GM08714 (cell line): ENCODE results near the gene CUX1.

ENCODE experiments used
- H3K4me3 ChIP-seq: fragments of 200-500 bp; sonication (Bioruptor generic); 2 replicates; pipeline ENCODE4 v1.5.1; 2014; ENCODE audit warnings: mild to moderate bottlenecking, low read length, inconsistent platforms
- ZNF274 ChIP-seq: IDR thresholded peaks from 2 replicates; pipeline ENCODE4 v1.6.1; 2012; ENCODE audit warnings: mild to moderate bottlenecking, low read depth, low read length

CUX1 gene

DNA sequence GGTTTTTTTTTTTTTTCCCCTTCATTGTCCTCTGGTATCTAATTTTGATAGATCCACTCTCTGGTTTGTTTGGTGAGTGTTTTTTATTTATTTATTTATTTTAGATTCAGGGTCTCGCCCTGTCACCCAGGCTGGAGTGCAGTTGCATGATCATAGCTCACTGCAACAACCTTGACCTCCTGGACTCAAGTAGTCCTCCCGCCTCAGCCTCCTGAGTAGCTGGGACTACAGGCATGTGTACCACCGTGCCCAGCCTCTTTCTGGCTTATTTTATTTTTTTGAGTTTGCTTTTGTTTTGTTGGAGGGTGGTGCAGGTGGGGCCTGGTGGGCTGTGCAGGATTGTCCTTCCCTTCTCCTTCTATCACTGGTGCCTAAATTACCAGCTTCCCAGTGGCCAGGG is 282.0 kb downstream of the CUX1 start:
- H3K4me3 ChIP-seq: no peak overlapping the region
- TF ChIP-seq ZNF274: no peak

DNA sequence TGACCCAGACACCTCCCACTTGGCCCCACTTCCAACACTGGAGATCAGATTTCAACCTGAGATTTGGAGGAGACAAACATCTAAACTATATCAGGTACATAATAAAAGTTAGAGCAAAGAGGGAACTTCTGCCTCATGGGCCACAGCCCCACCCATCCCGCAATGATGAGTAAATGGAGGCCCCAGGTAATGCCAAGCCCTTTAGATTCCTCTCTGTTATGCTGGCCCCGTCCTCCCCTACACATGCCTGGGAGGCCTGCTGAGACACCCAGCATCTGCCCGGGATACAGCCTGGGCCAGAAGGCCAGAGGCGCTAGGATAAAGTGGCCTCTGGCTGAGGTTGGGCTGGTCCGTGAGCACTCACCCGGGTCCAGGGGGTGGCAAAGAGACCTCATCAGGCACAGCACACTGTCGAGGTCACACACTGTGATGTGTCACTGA is 283.7 kb downstream of the CUX1 start:
- no peak for TF ChIP-seq ZNF274
- H3K4me3 ChIP-seq: no peak overlapping the region

DNA sequence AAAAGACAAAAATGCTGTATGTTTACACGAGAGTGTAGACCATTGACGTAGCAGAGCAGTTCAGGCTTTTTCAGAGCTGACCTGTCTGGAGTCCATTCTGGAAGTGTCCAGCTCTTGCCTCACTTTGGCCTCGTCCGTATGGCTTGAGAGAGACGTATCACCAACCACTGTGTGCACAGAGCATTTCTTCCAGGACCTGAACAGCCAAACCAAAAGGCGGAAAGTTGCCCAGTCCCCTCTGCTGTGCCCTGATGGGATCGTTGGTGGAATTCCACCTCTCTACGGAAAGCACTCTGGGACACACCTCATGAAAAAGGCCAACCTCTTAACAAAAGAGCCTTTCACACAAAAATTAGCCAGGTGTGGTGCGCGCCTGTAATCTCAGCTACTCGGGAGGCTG is 284.5 kb downstream of the CUX1 start:
- no peak overlapping the region for H3K4me3 ChIP-seq
- TF ChIP-seq ZNF274: no peak

DNA sequence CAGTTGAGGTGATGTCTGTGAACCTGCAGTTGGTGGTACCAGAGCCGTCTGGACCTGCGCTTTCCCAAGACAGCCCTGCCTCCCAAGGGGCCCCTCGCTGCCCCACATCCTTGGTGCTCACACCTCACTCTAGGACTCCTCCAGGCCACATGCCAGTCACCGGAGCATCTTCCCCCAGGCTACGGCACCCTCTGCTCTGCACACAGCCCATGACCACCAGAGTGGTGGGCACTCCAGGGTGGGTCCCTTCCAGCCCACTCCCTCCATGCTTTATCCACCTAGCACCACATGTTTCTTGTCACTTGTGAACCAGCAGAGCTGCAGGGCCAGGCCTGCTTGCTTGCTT is 285.6 kb downstream of the CUX1 start:
- no peak overlapping the region for H3K4me3 ChIP-seq
- no peak for TF ChIP-seq ZNF274

DNA sequence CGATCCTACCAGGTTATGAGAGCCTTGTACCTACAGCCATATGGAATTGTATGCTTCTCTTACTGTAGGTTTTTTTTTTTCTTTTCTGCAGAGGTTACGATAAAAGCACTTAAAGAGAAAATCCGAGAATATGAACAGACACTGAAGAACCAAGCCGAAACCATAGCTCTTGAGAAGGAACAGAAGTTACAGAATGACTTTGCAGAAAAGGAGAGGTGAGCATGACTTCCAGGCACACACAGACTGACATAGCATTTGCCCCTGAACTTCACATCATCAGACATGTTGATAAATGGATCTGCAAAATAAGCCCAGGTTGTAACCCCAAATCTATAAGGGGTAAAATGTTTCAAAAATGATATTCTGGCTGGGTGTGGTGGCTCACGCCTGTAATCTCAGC is 286.8 kb downstream of the CUX1 start:
- TF ChIP-seq ZNF274: no peak
- no peak overlapping the region for H3K4me3 ChIP-seq

DNA sequence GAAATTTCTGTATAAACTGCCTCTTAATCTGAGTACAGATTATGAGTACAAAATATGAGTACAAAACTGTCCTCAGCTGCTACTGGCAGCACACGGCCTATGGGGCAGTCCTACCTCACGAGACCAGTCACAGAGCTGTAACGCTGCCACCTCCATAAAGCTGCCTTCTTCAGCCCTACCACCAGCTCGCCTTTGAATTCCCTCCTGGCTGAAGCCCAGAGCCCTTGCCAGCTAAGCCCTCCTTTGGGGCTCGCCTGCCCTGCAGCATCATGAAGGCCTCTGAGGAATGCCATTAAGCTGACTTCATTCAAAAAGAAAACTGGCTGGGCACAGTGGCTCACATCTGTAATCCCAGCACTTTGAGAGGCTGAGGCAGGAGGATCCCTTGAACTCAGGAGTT is 289.2 kb downstream of the CUX1 start:
- no peak overlapping the region for H3K4me3 ChIP-seq
- TF ChIP-seq ZNF274: no peak

DNA sequence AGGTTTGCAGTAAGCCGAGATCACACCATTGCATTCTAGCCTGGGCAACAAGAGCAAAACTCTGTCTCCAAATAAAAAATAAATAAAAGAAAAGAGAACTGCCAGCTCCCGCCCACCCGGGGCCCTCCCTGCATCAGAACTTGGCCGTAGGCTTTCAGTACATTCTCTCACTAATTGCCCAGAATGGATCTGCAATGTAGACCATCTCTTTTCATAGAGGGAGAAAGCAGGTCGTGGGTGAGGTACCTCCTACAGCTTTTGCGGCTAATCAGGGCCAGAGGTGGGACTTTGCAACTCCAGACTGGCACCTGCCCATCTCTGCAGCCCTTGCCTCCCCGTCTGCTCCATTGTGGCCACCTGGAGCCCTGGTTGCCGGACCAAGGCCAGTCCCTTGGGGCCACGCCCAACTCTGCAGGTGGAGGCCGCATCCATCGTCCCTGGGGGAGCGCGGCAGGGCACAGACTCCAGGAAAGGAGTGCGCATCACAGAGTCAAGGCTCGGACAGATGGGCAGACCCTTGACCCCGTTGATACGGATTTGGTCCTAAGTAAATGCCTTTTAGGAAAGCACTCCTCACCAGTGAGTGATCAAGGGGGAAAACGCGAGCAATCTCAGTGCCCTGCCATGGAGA is 290.2 kb downstream of the CUX1 start:
- no peak overlapping the region for H3K4me3 ChIP-seq
- TF ChIP-seq ZNF274: no peak

DNA sequence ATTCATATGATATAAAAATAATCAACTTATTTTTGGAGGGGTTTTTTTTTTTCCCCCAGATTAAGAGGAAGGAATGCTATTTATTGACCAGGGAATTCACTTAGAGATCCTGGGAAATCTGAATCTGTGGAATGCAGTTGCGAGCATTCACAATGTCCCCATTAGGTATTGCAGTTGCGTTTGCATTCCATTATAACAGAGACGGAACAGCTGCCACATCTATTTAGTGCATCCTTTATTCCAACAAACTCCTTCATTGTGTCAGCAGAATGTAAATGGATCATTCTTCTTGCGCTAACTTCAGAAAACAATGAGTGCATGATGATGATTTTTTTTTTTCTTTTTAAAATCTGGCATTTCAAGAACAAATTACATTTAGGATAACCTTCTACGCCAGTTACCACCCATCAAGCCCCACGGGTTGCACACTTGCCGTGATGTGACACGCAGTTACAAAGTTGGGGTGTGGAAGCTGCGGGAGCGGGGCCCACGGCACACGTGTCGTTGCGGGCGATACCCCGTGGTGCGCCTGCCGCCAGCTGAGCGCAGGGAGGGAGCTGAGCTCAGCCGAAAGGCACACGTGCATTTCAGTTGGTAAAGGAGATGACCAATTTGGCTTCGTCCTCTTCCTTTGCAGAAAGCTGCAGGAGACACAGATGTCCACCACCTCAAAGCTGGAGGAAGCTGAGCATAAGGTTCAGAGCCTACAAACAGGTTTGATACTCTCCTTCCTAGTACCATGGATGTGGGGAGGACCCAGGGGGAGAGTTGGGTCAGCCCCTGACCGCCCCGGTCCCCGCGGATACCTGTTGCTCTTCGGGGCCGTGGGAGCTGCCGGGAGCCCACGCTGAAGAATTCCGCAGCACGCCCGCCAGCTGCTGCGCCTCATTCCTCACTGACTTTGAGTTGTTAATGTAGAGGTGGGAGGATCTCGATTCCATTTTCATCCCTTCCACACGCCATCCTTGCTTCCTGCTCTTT is 293.9 kb downstream of the CUX1 start:
- H3K4me3 ChIP-seq: no peak overlapping the region
- no peak for TF ChIP-seq ZNF274

DNA sequence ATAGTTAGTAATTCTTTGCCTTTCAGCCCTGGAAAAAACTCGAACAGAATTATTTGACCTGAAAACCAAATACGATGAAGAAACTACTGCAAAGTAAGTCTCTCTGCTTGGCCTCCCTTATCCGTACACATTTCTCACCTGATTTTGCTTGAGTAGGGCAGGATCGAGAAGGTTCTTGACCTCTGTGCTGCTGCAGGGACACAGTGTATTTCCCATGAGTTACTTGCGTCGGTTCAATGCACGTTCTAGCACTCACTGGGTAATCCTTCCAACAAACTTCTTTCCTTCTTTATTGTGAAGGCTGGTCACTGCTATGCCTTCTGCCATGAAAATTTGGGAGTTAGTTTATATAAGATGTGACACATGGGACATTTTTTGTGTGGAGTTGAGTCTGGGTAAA is 297.8 kb downstream of the CUX1 start:
- H3K4me3 ChIP-seq: no peak overlapping the region
- TF ChIP-seq ZNF274: no peak

DNA sequence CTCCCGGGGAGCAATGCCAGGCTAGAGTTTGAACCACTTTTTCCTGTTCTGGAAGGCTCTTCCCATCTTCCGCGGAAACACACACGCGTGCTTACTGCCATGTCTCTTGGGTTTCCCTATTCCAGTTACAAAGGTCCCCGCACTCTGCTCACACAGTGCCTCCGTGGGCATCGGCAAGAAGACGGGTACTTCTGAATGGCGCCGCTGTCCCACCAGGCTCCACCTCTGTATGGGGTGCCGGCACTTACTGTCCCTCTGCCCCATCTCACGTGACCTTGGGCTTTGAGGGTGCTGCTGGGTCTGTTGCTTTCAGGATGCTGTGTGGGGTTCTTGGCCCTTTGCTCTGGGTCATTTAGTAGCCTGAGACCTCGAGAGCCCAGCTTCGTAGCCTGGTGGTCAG is 298.5 kb downstream of the CUX1 start:
- no peak overlapping the region for H3K4me3 ChIP-seq
- TF ChIP-seq ZNF274: no peak

DNA sequence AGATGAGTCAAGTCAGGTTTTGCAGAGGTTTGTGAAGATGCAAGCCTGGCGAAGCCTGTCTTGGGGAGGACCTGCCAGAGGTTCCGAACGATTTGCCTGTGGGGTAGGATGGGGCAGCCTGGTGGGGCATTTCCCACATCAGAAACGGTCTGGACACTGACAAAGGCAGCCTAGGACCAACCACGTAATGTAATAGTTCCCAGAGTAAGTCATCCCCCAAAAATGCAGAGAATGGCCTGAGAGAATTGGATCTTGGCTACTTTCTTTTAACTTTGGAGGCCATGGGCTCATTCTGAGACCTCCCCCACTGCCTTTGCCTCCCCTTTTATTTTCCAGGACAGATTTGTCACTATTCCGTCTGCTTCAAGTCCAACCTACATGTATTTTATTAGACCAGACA is 300.3 kb downstream of the CUX1 start:
- no peak for TF ChIP-seq ZNF274
- no peak overlapping the region for H3K4me3 ChIP-seq

DNA sequence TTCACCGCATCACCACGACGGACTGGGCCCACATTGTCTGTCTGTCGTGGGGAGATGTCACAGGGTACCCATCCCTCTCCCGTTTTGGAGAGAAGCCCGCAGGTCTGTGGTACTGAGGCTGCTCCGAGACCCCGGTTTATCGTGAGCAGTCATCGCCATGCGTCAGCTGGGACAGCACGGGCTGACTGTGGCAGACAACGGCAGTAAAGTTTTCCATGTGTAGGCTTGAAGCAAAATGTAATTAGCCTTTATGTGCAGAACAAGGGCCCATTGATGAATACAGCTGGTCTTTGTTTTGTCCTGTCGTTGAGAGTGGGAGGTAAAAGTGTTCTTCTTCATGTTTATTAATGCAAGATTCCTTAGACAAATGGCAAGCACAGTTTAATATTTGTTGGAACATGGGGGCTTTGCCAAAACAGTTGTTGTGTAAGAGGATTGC is 301.8 kb downstream of the CUX1 start:
- no peak for TF ChIP-seq ZNF274
- H3K4me3 ChIP-seq: no peak overlapping the region

DNA sequence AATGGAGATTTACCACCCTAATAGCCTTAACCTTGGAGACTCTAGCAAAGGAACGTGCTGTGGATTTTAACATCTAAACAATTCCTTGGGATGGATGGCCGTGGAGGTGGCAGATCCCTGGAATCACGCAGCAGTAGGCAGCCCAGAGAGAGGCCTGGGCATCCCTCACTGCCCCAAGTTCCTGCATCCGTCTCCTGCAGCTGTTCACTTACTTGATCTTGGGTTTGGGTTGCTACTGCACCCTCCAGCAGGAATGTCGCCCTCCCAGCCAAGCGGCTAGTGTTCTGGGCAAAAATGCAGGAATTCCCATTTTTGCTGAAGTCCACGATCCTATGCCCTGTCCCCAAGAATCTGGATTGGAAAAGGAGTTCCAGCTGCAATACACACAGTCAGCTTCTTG is 302.5 kb downstream of the CUX1 start:
- no peak for TF ChIP-seq ZNF274
- H3K4me3 ChIP-seq: no peak overlapping the region

DNA sequence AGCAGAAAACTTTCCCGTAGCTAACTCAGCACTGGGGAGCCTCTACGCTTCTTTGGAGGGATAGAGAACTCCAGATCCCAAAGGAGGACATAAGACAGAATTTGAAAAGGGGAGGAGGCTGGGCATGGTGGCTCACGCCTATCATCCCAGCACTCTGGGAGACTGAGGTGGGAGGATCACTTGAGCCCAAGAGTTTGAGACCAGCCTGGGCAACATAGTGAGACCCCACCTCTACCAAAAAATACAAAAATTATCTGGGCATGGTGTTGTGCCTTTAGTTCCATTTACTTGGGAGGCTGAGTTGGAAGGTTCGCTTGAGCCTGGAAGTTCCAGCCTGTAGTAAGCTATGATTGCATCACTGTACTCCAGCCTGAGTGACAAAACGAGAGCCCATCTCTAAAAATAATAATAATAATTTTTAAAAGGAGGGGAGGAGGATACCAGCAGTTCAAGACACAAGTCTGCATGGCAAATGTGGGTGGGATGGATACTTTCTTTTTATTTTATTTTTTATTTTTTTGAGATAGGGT is 303.3 kb downstream of the CUX1 start:
- no peak overlapping the region for H3K4me3 ChIP-seq
- TF ChIP-seq ZNF274: no peak

DNA sequence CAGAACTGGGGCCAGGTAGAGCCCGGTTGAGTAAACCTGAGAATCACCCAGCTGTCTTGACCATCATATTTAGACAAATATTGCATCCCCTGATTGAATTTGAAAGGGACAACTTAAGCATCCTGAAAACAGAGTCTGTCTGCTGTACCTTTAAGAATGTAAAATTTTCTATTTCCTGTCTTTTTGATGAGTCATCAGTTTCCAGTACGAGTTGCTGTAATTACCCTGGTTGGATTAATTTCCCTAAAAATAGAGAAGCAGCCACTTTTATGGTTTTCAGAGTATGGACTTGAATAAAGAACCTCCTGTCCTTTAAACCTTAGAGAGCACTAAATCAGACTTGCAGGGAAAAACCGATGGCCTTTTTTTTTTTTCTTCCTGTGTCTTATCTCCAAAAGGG is 304.6 kb downstream of the CUX1 start:
- no peak for TF ChIP-seq ZNF274
- no peak overlapping the region for H3K4me3 ChIP-seq

DNA sequence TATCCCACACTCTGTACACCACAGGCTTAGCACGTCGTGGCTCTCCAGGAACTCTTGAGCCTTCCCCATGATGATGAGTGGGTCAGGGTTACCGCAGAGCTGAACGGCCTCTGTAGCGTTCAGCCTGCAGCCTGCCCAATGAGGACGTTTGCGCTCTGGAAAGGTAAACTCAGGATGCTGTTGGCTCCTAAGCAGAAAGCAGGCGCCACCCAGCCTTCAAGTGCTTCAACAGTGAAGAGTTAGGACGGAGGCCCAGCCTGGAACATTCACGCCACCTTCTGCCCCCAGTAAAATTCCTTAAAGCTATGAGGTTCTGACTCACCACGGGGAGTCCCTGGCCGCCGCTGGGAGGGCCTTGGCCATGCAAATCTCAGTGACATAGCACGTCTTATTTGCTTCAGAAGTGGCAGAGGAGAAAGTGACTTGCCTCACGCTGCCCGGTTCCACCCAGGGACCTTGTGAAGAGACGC is 307.7 kb downstream of the CUX1 start:
- H3K4me3 ChIP-seq: no peak overlapping the region
- TF ChIP-seq ZNF274: no peak
